Measurements from ENCODE around the gene ZNF597. TPM values are rescaled to one million over a fixed set of nuclear protein-coding genes. Genes with fewer than 3 reads are reported as not detected.
"Not testable (repeated sequence)": the region's sequence is repeated elsewhere in the genome, so short reads cannot be mapped to it uniquely, and the experiment has no call there.

The ZNF597 gene
- total RNA-seq, 1 donor from 2014 or later, result 4.4 TPM

DNA sequence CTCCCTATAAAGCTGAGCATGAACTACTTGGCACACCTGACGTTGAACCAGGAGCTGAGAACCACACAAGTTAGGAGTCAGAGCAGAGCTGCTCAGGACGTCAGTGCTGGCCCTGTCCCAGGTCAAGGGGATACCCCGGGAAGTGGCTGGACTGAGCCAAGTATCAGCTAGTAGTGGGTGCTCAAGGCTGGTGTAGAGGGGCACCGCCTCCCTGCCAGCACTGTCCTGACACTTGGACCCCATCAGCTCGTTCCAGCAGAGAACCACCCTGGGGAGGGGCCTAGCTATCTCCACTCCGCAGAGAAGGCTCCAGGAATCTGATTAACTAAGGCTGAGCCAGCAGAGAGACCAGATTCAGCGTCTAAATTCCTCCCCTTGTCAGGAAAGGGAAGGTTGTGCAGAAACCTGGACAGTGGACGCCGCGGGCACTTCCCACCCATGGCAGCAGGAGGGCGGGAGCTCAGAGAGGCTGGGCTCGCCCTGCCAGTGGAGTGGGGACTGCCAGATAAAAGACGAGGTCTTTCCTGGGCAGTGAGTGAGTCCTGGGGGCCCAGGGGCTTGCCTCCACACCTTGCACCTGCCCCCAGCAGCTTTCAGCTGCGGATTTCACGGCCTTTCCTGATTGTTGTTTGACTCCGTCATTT, 31.0 kb upstream of the ZNF597 start:
- Histone ChIP-seq H3K4me1 (peaks cover 9% of the 10 kb centered on the region), H3K27ac (no peak overlapping the region), H3K27me3 (ENCODE audit: low read depth) (no peaks in the 10 kb centered on the region), H3K36me3 (peaks cover 42% of the 10 kb centered on the region), H3K4me3 (no peak overlapping the region), H3K9me3 (no peaks in the 10 kb centered on the region)
- TF ChIP-seq, protein P1, sequence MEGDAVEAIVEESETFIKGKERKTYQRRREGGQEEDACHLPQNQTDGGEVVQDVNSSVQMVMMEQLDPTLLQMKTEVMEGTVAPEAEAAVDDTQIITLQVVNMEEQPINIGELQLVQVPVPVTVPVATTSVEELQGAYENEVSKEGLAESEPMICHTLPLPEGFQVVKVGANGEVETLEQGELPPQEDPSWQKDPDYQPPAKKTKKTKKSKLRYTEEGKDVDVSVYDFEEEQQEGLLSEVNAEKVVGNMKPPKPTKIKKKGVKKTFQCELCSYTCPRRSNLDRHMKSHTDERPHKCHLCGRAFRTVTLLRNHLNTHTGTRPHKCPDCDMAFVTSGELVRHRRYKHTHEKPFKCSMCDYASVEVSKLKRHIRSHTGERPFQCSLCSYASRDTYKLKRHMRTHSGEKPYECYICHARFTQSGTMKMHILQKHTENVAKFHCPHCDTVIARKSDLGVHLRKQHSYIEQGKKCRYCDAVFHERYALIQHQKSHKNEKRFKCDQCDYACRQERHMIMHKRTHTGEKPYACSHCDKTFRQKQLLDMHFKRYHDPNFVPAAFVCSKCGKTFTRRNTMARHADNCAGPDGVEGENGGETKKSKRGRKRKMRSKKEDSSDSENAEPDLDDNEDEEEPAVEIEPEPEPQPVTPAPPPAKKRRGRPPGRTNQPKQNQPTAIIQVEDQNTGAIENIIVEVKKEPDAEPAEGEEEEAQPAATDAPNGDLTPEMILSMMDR (IDR thresholded peaks at IDR 0.05), result no peak
- DNase-seq (no peak), ATAC-seq (peak; percentile 71 to 74)
- intact Hi-C loops (cut with DNase I), result no loop called here

- DNase-seq; ATAC-seq; H3K27me3 ChIP-seq (ENCODE audit: low read depth); H3K9me3 ChIP-seq; intact Hi-C loops (cut with DNase I); H3K4me3 ChIP-seq; H3K27ac ChIP-seq: not testable (repeated sequence)
- Histone ChIP-seq H3K4me1 (peaks cover 13% of the 10 kb centered on the region), H3K36me3 (peaks cover 35% of the 10 kb centered on the region)
Measured at GRCh38 chr16:3473596-3473943, 30.3 kb upstream of the ZNF597 start.

DNA sequence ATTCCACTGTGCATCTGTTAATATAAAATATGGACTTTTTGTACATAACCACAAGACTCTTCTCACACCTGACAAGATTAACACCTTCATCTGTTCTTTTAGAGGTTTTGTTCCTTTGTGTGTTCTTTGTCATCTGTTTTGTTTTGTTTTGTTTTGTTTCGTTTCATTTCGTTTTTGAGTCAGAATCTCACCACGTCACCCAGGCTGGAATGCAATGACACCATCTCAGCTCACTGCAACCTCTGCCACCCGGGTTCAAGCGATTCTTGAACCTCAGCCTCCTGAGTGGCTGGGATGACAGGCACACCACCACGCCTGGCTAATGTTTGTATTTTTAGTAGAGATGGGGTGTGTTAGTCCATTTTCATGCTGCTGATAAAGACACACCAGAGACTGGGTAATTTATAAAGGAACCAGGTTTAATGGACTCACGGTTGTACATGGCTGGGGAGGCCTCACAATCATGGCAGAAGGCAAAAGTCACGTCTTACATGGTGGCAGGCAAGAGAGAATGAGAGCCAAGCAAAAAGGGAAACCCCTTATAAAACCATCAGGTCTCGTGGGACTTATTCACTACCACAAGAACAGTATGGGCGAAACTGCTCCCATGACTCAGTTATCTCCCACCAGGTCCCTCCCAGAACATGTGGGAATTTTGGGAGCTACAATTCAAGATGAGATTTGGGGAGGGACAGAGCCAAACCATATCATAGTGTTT, 29.7 kb upstream of the ZNF597 start:
- intact Hi-C loops (cut with DNase I), result no loop called here
- H3K4me3 ChIP-seq, result no peak overlapping the region
- TF ChIP-seq, protein P1 (IDR thresholded peaks at IDR 0.05), result no peak

GRCh38 chr16:3471518-3472176, 28.3 kb upstream of the ZNF597 start:
- no peak for DNase-seq
- H3K36me3 ChIP-seq, result peaks cover 32% of the 10 kb centered on the region
- no peak for ATAC-seq

More for the DNA sequence above, 29.7 kb upstream of the ZNF597 start:
- no peak for ATAC-seq
- DNase-seq, result no peak
- Histone ChIP-seq H3K27me3 (ENCODE audit: low read depth) (no peaks in the 10 kb centered on the region), H3K4me1 (peaks cover 18% of the 10 kb centered on the region), H3K36me3 (peaks cover 30% of the 10 kb centered on the region), H3K27ac (no peak overlapping the region), H3K9me3 (no peaks in the 10 kb centered on the region)

DNA sequence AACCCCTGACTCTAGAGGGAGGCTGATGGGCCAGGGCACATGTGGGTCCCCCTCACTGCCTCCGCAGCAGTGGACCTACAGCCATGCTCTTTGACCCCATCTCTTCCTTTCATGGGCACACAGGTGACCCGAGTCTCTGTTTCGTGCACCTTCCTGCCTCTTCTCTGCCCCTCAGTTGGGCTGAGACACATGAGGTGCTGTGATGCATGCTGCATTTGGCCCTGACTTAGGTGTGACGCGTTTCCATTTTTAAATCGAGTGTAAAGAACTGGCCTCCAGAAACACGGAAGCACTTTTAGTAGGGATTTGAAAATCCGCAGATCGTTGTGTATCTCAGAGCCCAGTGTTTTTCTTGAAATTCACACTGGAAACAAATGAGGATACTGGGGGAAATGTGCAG, 27.4 kb upstream of the ZNF597 start:
- H3K27me3 ChIP-seq (ENCODE audit: low read depth), result no peaks in the 10 kb centered on the region
- no peak overlapping the region for H3K4me3 ChIP-seq
- TF ChIP-seq, protein P1 (IDR thresholded peaks at IDR 0.05), result no peak
- no peaks in the 10 kb centered on the region for H3K9me3 ChIP-seq
- peaks cover 32% of the 10 kb centered on the region for H3K4me1 ChIP-seq
- no peak for DNase-seq
- no peak for ATAC-seq
- H3K27ac ChIP-seq, result no peak overlapping the region
- peaks cover 36% of the 10 kb centered on the region for H3K36me3 ChIP-seq
- intact Hi-C loops (cut with DNase I), result no loop called here

More at GRCh38 chr16:3471518-3472176, 28.3 kb upstream of the ZNF597 start:
- Histone ChIP-seq H3K4me3 (no peak overlapping the region), H3K9me3 (no peaks in the 10 kb centered on the region), H3K4me1 (peaks cover 32% of the 10 kb centered on the region), H3K27me3 (ENCODE audit: low read depth) (no peaks in the 10 kb centered on the region), H3K27ac (no peak overlapping the region)
- TF ChIP-seq, protein P1 (IDR thresholded peaks at IDR 0.05), result no peak
- intact Hi-C loops (cut with DNase I), result no loop called here

- DNase-seq (no peak), ATAC-seq (no peak)
- H3K36me3 ChIP-seq, result peaks cover 41% of the 10 kb centered on the region
- H3K4me1 ChIP-seq, result peaks cover 33% of the 10 kb centered on the region
- H3K27me3 ChIP-seq (ENCODE audit: low read depth), result no peaks in the 10 kb centered on the region
- intact Hi-C loops (cut with DNase I), result no loop called here
- H3K4me3 ChIP-seq, result no peak overlapping the region
- H3K9me3 ChIP-seq, result no peaks in the 10 kb centered on the region
- TF ChIP-seq, protein P1 (IDR thresholded peaks at IDR 0.05), result no peak
- H3K27ac ChIP-seq, result no peak overlapping the region
Measured at GRCh38 chr16:3469736-3470135, 26.4 kb upstream of the ZNF597 start.

Measured in lower lobe of right lung (tissue), 2 donors.